Epithelial cell of prostate (primary cell): ENCODE data around the gene MAPRE2.
"Not testable (repeated sequence)": the region's sequence is repeated elsewhere in the genome, so short reads cannot be mapped to it uniquely, and the experiment has no call there.

ENCODE experiments used
- DNase-seq: peaks from one replicate; pipeline ENCODE4 v3.0.0-alpha.2; 2011; ENCODE audit warnings: low read depth, low spot score
- H3K27ac ChIP-seq: fragments of 450-650 bp; 2 replicates; pipeline ENCODE4 v1.5.1; 2017; ENCODE audit warnings: mild to moderate bottlenecking

MAPRE2 gene

DNA sequence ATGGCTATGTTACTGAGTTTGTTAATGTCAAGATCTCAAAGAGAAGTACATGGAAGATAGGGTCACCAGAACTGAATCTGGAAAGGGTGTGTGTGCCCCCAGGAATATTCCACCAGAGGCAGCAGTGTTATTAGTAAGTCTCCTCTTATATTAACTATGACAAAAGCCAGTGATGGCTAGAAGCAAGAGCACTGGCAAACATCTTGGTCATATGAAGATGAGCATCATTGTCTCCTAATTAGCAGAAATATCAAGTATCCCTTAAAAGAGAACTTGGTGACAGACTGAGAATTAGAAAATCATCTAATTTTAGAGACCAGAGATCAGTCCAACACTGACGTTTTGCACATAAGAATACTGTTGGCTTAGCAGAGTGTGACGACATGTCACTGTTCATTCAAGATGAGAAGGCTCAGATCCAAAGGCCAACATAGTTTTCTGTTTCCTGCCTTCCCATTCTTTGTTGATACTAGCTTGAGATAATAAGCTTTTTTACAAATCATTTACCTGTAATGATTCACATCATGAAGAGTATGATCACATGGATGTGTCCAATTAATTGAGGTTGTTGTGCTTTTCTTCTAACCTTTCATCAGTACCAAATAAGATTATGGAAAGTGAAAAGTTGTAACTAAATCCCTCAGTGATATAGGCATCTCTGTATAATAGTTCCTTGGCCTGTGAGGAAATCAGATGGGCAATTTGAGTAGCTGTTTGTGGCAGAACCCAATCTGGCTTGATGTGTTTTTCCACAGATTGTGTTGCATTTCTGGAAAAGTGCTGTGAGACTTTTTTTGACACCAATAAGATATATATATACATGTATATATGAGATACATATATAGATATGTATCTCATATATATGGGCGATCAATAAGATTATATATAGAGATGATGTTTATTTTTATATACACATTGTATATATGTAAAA lies 44.5 kb downstream of the MAPRE2 start:
- no peak for DNase-seq
- H3K27ac ChIP-seq = no peak overlapping the region

DNA sequence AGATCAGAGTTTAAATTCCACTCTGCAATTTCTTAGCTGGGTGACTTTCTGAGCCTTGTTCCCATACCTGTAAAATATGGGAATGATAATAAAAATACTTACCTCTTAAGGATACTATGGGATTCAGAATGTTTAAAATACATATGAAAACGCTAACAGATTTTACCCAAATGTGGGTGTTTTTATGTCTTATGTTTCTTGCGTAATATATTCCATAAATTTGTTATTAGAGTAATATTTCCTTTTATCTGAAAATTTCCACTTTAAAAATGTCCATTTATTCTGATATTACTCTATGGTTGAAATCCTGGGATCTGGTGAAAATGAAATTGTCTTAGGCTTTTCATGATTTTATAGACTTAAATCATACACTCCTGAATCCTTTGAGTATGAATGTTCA lies 45.5 kb downstream of the MAPRE2 start:
- no peak for DNase-seq
- H3K27ac ChIP-seq = no peak overlapping the region

DNA sequence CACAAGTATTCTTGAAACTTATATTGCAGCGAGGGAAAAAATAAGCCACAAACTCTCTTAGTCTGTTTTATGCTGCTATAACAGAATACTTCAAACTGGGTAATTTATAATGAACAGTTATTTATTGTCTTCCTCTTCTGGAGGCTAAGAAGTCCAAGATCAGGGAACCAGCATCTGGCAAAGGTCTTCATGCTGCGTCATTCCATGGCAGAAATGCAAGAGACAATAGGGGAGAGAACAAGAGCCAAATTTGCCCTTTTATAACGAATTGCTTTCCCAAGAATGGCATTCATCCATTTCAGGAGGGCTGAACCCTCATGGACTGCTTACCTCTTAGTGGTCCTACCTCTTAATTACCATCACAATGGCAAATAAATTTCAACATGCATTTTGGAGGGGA lies 46.5 kb downstream of the MAPRE2 start:
- no peak overlapping the region for H3K27ac ChIP-seq
- DNase-seq = no peak

DNA sequence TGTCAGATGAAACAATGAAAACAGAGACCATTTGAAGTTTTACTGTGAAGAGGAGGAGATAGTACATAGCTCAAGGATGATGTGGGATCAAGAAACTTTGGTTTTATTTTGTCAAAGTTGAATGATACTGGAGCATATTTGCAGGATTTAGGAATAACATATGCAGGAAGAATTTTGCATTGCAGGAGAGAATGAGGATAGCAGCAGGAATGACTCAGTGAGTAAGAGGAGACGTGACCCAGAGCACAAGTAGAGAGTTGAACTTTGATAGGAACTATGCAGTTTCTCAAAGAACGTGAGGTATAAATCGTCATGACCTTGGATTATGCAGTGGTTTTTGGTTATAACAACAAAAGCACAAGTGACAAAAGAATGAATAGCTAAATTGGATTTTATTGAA lies 47.7 kb downstream of the MAPRE2 start:
- H3K27ac ChIP-seq = no peak overlapping the region
- DNase-seq = no peak

DNA sequence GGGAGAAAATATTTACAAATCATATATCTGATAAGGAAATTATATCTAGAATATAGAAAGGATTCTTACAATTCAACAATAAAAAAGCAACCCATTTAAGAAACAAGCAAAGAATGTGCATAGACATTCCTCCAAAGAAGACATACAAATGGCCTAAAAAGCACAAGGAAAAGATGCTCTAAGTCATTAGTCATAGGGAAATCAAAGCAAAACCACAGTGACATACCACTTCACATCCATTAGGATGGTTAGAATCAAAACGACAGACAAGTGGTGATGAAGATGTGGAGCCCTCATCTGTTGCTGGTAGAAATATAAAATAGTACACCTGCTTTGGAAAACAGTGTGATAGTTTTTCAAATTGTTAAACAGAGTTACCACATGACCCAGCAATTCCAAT lies 48.2 kb downstream of the MAPRE2 start:
- no peak overlapping the region for H3K27ac ChIP-seq
- no peak for DNase-seq

DNA sequence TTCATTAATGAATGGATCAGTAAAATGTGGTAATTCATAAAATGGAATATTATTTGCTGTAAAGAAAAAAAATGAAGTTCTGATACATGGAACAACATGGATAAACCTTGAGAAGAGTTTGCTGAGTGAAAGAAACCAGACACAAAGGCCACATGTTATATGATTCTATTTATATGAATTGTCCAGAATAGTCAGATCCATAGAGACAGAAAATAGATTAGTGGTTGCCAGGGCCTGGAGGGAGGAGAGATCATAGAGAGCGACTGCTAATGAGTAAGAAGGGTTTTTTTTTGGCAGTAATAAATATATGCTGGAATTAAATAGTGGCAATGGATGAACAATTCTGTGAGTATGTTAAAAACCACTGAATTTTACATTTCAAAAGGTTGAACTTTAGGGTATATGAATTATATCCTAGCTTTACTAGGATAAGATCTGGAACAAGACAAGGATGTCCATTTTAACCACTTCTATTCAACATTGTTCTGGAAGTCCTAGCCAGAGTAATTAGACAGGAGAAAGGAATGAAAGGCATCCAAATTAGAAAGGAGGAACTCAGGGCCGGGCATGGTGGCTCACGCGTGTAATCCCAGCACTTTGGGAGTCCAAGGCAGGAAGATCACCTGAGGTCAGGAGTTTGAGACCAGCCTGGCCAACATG lies 48.8 kb downstream of the MAPRE2 start:
- no peak for DNase-seq
- no peak overlapping the region for H3K27ac ChIP-seq

DNA sequence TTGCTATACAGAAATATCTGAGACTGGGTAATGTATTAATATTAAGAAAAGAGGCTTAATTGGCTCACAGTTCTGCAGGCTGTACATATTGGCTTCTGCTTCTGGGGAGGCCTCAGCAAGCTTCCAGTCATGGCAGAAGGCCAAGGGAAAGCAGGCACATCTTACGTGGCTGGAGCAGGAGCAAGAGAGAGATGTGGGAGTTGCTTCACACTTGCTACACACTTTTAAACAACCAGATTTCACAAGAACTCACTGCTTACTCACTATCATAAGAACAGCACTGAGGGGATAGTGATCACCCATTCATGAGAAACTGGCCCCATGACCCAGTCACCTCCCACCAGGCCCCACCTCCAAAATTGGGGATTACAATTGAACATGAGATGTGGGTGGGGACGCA lies 50.6 kb downstream of the MAPRE2 start:
- no peak for DNase-seq
- no peak overlapping the region for H3K27ac ChIP-seq

GRCh38 chr18:35095983-35096676 lies 54.9 kb downstream of the MAPRE2 start:
- DNase-seq = no peak
- H3K27ac ChIP-seq = no peak overlapping the region

DNA sequence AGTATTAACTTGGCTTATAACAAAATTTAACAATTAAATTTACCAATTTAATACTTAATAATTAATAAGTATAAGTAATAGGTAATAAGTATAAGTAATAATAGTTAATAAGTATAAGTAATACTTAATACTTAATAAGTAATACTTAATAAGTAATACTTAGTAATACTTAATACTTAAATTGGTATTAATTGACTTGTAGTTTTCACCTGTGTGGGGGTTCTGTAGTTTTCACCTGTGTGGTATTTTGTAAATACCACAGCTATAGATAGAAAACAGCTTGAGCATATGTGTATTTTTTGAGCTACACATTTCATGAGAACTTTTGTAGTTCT lies 55.4 kb downstream of the MAPRE2 start:
- DNase-seq = no peak
- no peak overlapping the region for H3K27ac ChIP-seq

DNA sequence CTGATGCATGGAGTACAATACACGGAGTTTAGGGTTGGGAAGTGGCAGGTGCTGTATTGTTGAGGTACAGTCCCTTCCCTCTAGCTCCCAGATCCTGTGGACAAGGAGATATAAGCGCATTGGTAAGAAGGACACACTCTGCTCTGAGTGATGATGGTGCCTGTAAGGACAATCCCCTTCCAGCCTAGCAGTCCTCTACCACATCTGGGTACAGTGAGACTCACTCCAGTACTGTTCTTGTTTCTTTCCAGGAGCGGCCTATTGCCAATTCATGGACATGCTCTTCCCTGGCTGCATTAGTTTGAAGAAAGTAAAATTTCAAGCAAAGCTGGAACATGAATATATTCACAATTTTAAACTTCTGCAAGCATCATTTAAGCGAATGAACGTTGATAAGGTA lies 56.0 kb downstream of the MAPRE2 start:
- H3K27ac ChIP-seq = no peak overlapping the region
- DNase-seq = no peak

GRCh38 chr18:35097763-35098162 lies 56.5 kb downstream of the MAPRE2 start:
- H3K27ac ChIP-seq = no peak overlapping the region
- DNase-seq = no peak

- no peak overlapping the region for H3K27ac ChIP-seq
- peak; percentile 14 for DNase-seq
Observed at GRCh38 chr18:35099911-35100310, 58.7 kb downstream of the MAPRE2 start.

DNA sequence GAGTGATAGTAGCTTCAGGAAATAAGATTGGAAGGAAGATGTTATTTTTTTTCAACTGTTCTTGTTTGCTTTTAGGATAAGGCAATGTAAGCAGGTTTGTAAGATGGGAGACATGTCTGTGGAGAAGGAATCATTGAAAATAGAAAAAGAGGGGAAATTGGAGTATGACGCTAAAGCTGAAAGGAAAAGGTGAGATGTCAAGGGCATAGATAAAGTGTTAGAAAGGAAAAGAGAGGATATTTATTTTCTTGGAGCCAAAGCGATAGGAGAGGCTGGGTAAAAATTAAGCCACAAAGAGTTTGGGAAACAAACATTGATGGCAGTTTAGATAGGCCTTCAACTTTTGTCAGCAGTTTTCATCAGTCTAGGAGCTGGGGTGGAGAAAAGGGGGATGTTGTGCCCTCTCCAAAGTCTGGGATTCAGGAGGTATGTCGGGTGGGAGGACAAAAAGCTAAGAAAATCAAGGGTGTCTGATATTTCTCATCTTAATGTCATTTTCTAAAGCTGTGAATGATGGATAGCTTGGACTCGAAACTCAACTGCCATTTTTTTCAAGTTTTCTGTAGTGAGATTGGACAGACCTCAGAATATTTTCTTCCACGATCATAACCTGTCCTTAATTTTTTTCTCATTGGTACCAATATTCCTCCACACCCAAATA lies 63.3 kb downstream of the MAPRE2 start:
- no peak for DNase-seq
- H3K27ac ChIP-seq = no peak overlapping the region

DNA sequence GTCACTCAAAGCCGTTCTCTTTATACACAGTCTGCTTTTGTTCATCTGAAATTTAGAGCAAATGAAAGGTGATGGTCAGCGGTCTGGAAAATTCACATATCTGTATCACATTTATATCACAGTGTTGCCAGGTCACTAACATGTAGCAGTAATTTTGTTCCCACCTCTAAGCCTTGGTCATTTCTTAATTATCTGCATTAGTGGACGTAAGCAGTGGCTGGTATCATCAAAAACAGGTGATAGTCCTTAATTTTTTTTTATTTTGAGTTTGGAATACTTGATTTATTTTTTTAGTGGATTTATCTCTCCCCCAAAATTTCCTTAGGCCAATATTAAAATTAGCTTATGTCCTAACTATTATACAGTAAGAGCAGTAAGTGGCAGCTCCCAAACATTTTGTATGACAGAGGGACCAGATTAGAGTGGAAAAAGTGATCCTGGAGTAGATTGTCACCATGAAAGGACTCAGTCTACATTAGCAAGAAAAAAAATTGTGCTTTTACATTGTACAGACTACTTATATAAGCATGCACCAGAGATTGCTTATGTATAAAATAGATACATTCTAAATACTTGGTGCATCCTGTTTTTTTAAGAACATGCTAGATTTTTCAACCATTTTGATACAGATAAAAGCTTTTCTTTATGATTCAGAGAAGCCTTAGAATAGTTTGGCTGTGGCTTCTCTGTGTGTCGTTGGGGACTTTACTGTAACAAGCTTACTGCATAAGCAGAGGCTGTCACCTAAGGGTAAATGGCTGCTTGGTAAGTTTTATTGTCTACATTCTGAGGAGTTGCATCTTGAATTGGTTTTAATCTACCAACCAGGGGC lies 65.0 kb downstream of the MAPRE2 start:
- no peak overlapping the region for H3K27ac ChIP-seq
- no peak for DNase-seq

GRCh38 chr18:35106845-35107148 lies 65.6 kb downstream of the MAPRE2 start:
- DNase-seq = no peak
- H3K27ac ChIP-seq = no peak overlapping the region

- no peak for DNase-seq
- H3K27ac ChIP-seq = no peak overlapping the region
Observed at GRCh38 chr18:35107216-35107615, 66.0 kb downstream of the MAPRE2 start.

- not testable (repeated sequence) for H3K27ac ChIP-seq, DNase-seq
Observed at GRCh38 chr18:35108088-35108487, 66.9 kb downstream of the MAPRE2 start.

DNA sequence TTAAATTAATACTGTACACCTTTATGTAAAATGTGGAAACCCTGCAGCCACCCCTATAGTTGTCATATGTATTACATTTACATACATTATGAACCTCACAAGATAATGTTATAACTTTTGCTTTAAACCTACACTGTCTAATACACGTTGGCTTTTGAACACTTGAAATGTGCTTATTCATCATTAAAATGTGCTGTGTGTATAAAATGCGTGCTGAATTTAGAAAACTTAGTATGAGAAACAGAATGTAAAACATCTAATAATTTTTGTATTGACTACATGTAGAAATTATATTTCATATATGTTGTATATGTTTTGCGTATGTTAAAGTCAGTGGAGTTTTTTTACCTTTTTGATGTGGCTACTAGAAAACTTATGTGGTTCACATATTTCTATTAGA lies 68.8 kb downstream of the MAPRE2 start:
- H3K27ac ChIP-seq = no peak overlapping the region
- no peak for DNase-seq

DNA sequence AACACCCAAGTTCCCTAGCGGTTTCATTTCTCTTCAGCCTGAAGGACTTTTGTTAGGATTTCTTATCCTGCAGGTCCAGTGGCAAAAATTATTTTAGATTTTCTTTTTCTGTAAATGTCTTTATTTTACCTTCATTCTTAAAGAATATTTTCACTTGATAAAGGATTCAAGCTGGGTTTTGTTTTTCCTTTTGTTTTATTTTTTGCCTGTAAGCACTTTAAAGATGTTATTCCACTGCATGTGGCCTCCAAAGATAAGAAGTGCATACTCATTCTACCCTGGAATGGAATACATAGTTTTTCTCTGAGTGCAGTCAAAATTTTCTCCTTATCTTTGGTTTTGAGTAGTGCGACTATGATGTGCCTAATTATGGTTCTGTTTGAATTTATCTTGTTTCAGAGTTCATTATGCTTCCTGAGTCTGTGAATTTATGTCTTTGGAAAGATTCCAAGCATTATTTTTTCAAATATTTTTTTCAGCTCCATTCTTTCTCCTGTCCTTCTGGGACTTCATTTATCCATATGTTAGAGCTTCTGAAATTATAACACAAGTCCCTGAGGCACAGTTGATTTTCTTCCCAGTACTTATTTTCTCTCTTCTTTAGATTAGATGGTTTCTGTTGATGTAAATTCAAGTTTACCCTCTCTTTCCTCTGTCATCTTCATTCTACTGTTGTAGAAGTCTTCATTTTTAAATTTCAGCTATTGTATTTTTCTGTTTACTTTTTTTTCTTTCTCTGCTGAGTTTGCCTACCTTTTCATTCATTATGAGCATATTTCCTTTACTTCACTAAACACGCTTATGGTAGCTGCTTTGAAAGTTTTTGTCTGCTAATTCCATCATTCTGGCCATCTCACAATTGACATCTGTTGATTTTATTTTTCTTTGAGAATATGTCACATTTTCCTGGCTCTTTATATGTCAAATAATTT lies 69.6 kb downstream of the MAPRE2 start:
- H3K27ac ChIP-seq = no peak overlapping the region
- no peak for DNase-seq
